ENCODE results near the gene ABRACL. TPM values are rescaled to one million over a fixed set of nuclear protein-coding genes. Genes with fewer than 3 reads are reported as not detected.

ABRACL gene
- polyA plus RNA-seq, 4 donors = 49.5 to 53.8 (median 51.2) TPM

- no peak for DNase-seq (ENCODE audit: low read depth in 4 of 4, low spot score in 3 of 4)
These were observed 23.0 kb downstream of the ABRACL start for GRCh38 chr6:139051396-139052060.

GRCh38 chr6:139053382-139053781, 24.8 kb downstream of the ABRACL start:
- DNase-seq (ENCODE audit: low read depth in 4 of 4, low spot score in 3 of 4) = no peak

GRCh38 chr6:139054001-139054400, 25.5 kb downstream of the ABRACL start:
- DNase-seq (ENCODE audit: low read depth in 4 of 4, low spot score in 3 of 4) = no peak

- no peak for DNase-seq (ENCODE audit: low read depth in 4 of 4, low spot score in 3 of 4)
These were observed 27.2 kb downstream of the ABRACL start for GRCh38 chr6:139055709-139056108.

GRCh38 chr6:139058029-139058428, 29.5 kb downstream of the ABRACL start:
- DNase-seq (ENCODE audit: low read depth in 4 of 4, low spot score in 3 of 4) = no peak

GRCh38 chr6:139060332-139060731, 31.8 kb downstream of the ABRACL start:
- no peak for DNase-seq (ENCODE audit: low read depth in 4 of 4, low spot score in 3 of 4)

GRCh38 chr6:139062932-139063646, 34.5 kb downstream of the ABRACL start:
- no peak for DNase-seq (ENCODE audit: low read depth in 4 of 4, low spot score in 3 of 4)

DNA sequence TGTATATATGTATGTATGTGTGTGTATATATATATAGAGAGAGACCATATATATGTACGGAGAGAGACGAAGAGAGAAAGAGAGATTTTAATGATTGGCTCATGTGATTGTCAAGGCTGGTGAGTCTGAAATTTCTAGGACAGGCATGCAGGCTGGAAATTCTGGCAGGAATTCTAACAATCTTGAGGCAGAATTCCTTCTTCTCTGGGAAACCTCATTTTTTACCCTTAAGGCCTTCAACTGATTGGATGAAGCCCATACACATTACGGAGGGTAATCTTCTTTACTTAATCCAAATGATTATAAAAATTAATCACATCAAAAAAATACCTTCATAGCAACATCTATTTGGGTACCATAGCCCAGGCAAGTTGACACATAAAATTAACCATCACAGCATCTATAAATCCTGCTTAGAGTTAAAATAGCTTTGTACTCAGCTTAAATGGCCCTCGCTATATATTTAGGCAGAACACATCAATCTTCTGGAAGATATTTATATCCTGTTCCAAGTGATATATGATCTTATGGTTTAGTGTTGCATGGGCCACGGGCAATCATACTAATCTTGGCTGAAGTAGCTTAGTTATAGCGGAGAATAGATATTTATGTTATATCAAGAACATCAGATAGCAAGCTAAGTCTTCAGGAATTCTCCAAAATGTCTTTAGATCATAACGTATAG, 36.6 kb downstream of the ABRACL start:
- DNase-seq (ENCODE audit: low read depth in 4 of 4, low spot score in 3 of 4) = no peak

GRCh38 chr6:139066080-139066479, 37.5 kb downstream of the ABRACL start:
- no peak for DNase-seq (ENCODE audit: low read depth in 4 of 4, low spot score in 3 of 4)

GRCh38 chr6:139068846-139069245, 40.3 kb downstream of the ABRACL start:
- no peak for DNase-seq (ENCODE audit: low read depth in 4 of 4, low spot score in 3 of 4)

DNA sequence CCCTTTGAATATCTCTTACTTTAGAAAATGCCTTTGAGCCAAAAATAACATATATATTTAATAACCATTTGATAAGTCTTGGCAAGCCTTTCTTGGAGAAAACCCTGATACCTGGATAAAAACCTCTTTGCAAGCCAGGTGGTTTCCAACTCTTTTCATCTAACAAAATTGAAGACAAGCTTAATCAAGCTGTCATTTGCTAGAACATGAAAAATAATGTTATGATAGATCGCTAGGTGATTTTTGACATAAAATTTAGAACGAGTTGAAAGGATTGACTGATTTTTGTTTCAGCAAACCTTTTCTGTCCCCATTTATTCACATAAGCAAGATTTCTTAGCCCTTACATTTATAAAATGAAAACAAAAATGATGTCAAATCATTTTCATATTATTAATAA, 44.6 kb downstream of the ABRACL start:
- no peak for DNase-seq (ENCODE audit: low read depth in 4 of 4, low spot score in 3 of 4)

- no peak for DNase-seq (ENCODE audit: low read depth in 4 of 4, low spot score in 3 of 4)
These were observed 50.5 kb downstream of the ABRACL start for GRCh38 chr6:139079018-139079417.

DNA sequence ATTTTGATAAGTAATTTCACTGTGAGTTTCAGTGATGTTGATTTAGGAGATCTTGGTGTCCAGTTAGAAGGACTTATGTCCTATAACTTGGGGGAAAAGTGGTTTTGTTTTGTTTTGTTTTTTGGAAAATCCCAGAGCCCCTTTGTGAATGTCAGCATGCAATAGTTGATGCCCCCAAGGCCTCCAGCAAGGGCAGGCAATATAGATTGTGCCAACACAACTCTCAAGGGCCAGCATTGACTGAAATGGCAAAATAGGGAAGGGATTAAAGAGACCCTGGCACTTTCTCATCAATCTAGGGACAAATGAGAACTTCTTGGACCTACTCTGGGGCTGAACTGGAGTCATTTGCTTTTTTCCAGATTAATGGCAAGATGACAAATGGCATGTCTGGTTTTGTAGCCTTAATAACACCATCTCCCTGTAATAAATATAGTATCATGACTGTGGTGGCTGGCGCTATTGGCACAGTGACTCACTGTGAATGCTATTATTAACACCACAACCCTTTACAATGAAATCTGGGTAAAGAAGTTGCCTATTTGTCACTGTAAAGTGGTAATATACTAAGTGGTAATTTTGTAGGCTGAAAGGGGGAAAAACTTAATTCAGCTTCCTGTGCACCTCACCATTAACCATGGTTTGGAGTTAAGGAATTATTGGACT, 51.8 kb downstream of the ABRACL start:
- no peak for DNase-seq (ENCODE audit: low read depth in 4 of 4, low spot score in 3 of 4)

GRCh38 chr6:139081471-139081870, 52.9 kb downstream of the ABRACL start:
- no peak for DNase-seq (ENCODE audit: low read depth in 4 of 4, low spot score in 3 of 4)

DNA sequence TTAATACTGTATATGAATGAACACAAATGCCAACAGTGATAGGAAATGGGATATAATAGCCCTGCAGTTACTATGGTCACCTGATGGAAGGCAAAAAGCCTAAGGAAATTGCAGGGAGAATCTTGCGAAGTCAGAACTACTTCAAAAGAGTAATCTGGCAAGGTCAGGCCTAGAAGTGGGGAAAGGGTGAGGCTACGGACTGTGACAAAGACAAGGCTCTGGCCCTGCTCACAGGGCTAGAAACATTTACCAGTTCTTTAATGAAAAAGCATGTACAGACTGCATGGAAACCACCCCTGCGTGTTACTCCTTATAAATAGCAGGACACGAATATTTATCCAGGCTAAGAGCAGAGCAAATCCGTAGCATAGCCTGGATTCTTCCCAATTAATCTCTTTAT, 53.8 kb downstream of the ABRACL start:
- no peak for DNase-seq (ENCODE audit: low read depth in 4 of 4, low spot score in 3 of 4)

GRCh38 chr6:139091826-139092225, 63.3 kb downstream of the ABRACL start:
- no peak for DNase-seq (ENCODE audit: low read depth in 4 of 4, low spot score in 3 of 4)

Other genes starting within 250 kb of the ABRACL start
- gene ECT2L, start 232.7 kb upstream of the ABRACL start, polyA plus RNA-seq (ENCODE audit: insufficient read length in 4 of 4) = under 1 TPM; 0.19 to 0.60 (median 0.27) TPM
- 10 to 100 TPM; 59.9 to 82.8 (median 71.5) TPM for gene REPS1, start 40.5 kb upstream of the ABRACL start, polyA plus RNA-seq (ENCODE audit: insufficient read length in 4 of 4)
- gene HECA, start 106.3 kb downstream of the ABRACL start, polyA plus RNA-seq (ENCODE audit: insufficient read length in 4 of 4) = 10 to 100 TPM; 14.3 to 19.6 (median 17.1) TPM